Esophagus squamous epithelium (tissue), 4 donors: ENCODE data around the gene MRGPRF.
"Not testable (repeated sequence)": the region's sequence is repeated elsewhere in the genome, so short reads cannot be mapped to it uniquely, and the experiment has no call there.

ENCODE experiments used
- POLR2A ChIP-seq, 4 donors: fragments of 450-650 bp; IDR thresholded peaks; one replicate each; pipeline ENCODE4 v1.6.1; 2017; ENCODE audit warnings: antibody characterized with exemption in 4 of 4, mild to moderate bottlenecking in 4 of 4, moderate library complexity in 3 of 4
- TF ChIP-seq, protein P1 (sequence below), 6 experiments: fragments of 450-650 bp in 4 of 6; fragments of 200-600 bp in 2 of 6; sonication (generic) in 2 of 6; IDR thresholded peaks; one replicate each; pipeline ENCODE4 v1.5.1; 2016 to 2019; ENCODE audit warnings: antibody characterized with exemption in 6 of 6, mild to moderate bottlenecking in 4 of 6, moderate library complexity in 4 of 6

DNA sequence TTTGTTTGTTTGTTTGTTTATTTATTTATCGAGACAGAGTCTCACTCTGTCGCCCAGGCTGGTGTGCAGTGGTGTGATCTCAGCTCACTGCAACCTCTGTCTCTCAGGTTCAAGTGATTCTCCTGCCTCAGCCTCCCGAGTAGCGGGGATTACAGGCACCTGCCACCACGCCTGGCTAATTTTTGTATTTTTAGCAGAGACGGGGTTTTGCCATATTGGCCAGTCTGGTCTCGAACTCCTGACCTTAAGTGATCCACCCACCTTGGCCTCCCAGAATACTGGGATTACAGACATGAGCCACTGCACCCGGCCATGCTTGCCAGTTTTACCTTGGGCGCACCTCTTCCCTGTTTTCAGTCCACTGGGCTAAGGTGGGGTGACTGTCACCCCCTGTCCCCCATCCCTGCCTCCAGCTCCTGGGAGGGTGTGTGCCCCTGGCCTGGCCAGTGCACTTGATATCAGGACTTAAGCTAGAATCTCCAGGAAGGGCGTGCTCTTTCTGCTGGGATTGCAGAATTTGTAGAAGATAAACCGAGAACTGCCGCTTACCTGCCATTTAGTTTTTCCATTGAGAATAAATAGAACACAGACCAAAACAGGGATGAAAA, 13.2 kb downstream of the MRGPRF start:
- TF ChIP-seq, protein P1, sequence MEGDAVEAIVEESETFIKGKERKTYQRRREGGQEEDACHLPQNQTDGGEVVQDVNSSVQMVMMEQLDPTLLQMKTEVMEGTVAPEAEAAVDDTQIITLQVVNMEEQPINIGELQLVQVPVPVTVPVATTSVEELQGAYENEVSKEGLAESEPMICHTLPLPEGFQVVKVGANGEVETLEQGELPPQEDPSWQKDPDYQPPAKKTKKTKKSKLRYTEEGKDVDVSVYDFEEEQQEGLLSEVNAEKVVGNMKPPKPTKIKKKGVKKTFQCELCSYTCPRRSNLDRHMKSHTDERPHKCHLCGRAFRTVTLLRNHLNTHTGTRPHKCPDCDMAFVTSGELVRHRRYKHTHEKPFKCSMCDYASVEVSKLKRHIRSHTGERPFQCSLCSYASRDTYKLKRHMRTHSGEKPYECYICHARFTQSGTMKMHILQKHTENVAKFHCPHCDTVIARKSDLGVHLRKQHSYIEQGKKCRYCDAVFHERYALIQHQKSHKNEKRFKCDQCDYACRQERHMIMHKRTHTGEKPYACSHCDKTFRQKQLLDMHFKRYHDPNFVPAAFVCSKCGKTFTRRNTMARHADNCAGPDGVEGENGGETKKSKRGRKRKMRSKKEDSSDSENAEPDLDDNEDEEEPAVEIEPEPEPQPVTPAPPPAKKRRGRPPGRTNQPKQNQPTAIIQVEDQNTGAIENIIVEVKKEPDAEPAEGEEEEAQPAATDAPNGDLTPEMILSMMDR (IDR thresholded peaks at IDR 0.05): not testable (repeated sequence)
- TF ChIP-seq POLR2A (IDR thresholded peaks at IDR 0.05): not testable (repeated sequence)
